GM23248 (cell line): ENCODE results near the gene KIF26A. TPM values are rescaled to one million over a fixed set of nuclear protein-coding genes. Genes with fewer than 3 reads are reported as not detected.

ENCODE experiments used
- DNase-seq: peaks from one replicate; pipeline ENCODE4 v3.0.0-alpha.2; 2015
- H2AFZ ChIP-seq: fragments of 200-600 bp; sonication (generic); 2 replicates; pipeline ENCODE4 v1.6.1; 2016; ENCODE audit warnings: antibody characterized with exemption
- H3F3A ChIP-seq: fragments of 200-600 bp; sonication (generic); 2 replicates; pipeline ENCODE4 v1.6.1; 2016; ENCODE audit warnings: mild to moderate bottlenecking, antibody characterized with exemption, mixed run types; ENCODE audit not compliant: insufficient read depth
- H3K27ac ChIP-seq: fragments of 200-600 bp; sonication (generic); 2 replicates; pipeline ENCODE4 v1.5.1; 2016; ENCODE audit warnings: mild to moderate bottlenecking
- H3K27me3 ChIP-seq: fragments of 200-600 bp; sonication (generic); replicated peaks from 2 replicates; pipeline ENCODE4 v1.6.1; 2016; ENCODE audit warnings: mild to moderate bottlenecking; ENCODE audit not compliant: insufficient read depth
- H3K36me3 ChIP-seq: fragments of 200-600 bp; sonication (generic); 2 replicates; pipeline ENCODE4 v1.6.1; 2016; ENCODE audit warnings: low read depth, mild to moderate bottlenecking
- H3K4me1 ChIP-seq: fragments of 200-600 bp; sonication (generic); 2 replicates; pipeline ENCODE4 v1.6.1; 2016; ENCODE audit warnings: mild to moderate bottlenecking; ENCODE audit not compliant: insufficient read depth
- H3K4me2 ChIP-seq: fragments of 200-600 bp; sonication (generic); one replicate; pipeline ENCODE4 v1.6.1; 2016; ENCODE audit warnings: mild to moderate bottlenecking; ENCODE audit not compliant: unreplicated experiment
- H3K4me3 ChIP-seq: fragments of 200-600 bp; sonication (generic); 2 replicates; pipeline ENCODE4 v1.5.1; 2016; ENCODE audit warnings: mild to moderate bottlenecking
- H3K79me2 ChIP-seq: fragments of 200-600 bp; sonication (generic); 2 replicates; pipeline ENCODE4 v1.6.1; 2016; ENCODE audit warnings: mild to moderate bottlenecking; ENCODE audit not compliant: insufficient read depth
- H3K9ac ChIP-seq: fragments of 200-600 bp; sonication (generic); 2 replicates; pipeline ENCODE4 v1.6.1; 2016; ENCODE audit warnings: mild to moderate bottlenecking
- H3K9me2 ChIP-seq: fragments of 200-600 bp; sonication (generic); 2 replicates; pipeline ENCODE4 v1.6.1; 2016; ENCODE audit warnings: mixed run types, mild to moderate bottlenecking, moderate library complexity; ENCODE audit not compliant: insufficient read depth
- H3K9me3 ChIP-seq: fragments of 200-600 bp; sonication (generic); one replicate; pipeline ENCODE4 v1.6.1; 2017; ENCODE audit warnings: low read depth
- H4K20me1 ChIP-seq: fragments of 200-600 bp; sonication (generic); 2 replicates; pipeline ENCODE4 v1.6.0; 2016; ENCODE audit not compliant: insufficient read depth
- EZH2 ChIP-seq: fragments of 200-600 bp; sonication (generic); IDR thresholded peaks from 2 replicates; pipeline ENCODE4 v1.6.1; 2018; ENCODE audit warnings: antibody characterized with exemption, mild to moderate bottlenecking; ENCODE audit not compliant: insufficient read depth, poor library complexity, severe bottlenecking
- EZH2phosphoT487 ChIP-seq: fragments of 200-600 bp; sonication (generic); IDR thresholded peaks from 2 replicates; pipeline ENCODE4 v1.6.1; 2018; ENCODE audit warnings: antibody characterized with exemption, moderate library complexity, mild to moderate bottlenecking, low read depth; ENCODE audit not compliant: insufficient read depth
- WGBS, 2 experiments: methylation state at CpG; one replicate each; pipeline ENCODE4 v1.1.6; 2015 to 2017; ENCODE audit warnings: low lambda C conversion rate in 2 of 2, low coverage in 1 of 2; ENCODE audit errors: missing lambda C conversion rate in 2 of 2; 5-methylcytosine and 5-hydroxymethylcytosine counted together
- in situ Hi-C: fragments of 300-500 bp; cut with MboI; formaldehyde crosslinking; loops from 2 replicates; pipeline ENCODE4 v1.15.0; 2020
- polyA plus RNA-seq: library from polyadenylated mRNA; unstranded; fragments of >200 nt; fragmentation: Nextera tagmentation; extraction: Ambion mirVana; gene quantifications from 2 replicates; pipeline ENCODE4 v1.2.1, GENCODE V29; 2016
- total RNA-seq: library from RNA; depleted of rRNA; stranded (reverse); fragments of >200 nt; shearing (Covaris generic); gene quantifications from 2 replicates; pipeline ENCODE4 v1.2.3, GENCODE V29; 2014

The KIF26A gene
- total and polyA plus RNA-seq, 2 experiments from 2014 or later: not detected

GRCh38 chr14:104112609-104113571 lies 25.5 kb upstream of the KIF26A start:
- no peak overlapping the region for H3K4me3 ChIP-seq
- H3K4me2 ChIP-seq: no peak overlapping the region
- H3K27ac ChIP-seq: no peak overlapping the region
- no peaks in the 10 kb centered on the region for H3K4me1 ChIP-seq
- H3K9me2 ChIP-seq: no peaks in the 10 kb centered on the region
- no peak overlapping the region for H2AFZ ChIP-seq
- in situ Hi-C loops: no loop called here
- peaks cover 3% of the 10 kb centered on the region; the same call in 1 of the 2 replicates for H3K27me3 ChIP-seq
- 32 to 36% methylated on average over 10 to 16 of the region's 17 CpGs for WGBS, 2 experiments
- no peaks in the 10 kb centered on the region for H3K36me3 ChIP-seq
- no peaks in the 10 kb centered on the region for H3F3A ChIP-seq
- no peak for DNase-seq
- no peak overlapping the region for H3K9ac ChIP-seq
- H4K20me1 ChIP-seq: no peaks in the 10 kb centered on the region
- H3K79me2 ChIP-seq: no peaks in the 10 kb centered on the region
- TF ChIP-seq EZH2: no peak
- TF ChIP-seq EZH2phosphoT487: no peak
- no peaks in the 10 kb centered on the region for H3K9me3 ChIP-seq

GRCh38 chr14:104113631-104114420 lies 24.6 kb upstream of the KIF26A start:
- H3K4me3 ChIP-seq: no peak overlapping the region
- no peaks in the 10 kb centered on the region for H3K9me3 ChIP-seq
- H3K4me2 ChIP-seq: no peak overlapping the region
- no peaks in the 10 kb centered on the region for H4K20me1 ChIP-seq
- H3F3A ChIP-seq: no peaks in the 10 kb centered on the region
- H2AFZ ChIP-seq: no peak overlapping the region
- no peaks in the 10 kb centered on the region for H3K36me3 ChIP-seq
- H3K27me3 ChIP-seq: peaks cover 3% of the 10 kb centered on the region; the same call in 1 of the 2 replicates
- no peak overlapping the region for H3K9ac ChIP-seq
- no peaks in the 10 kb centered on the region for H3K4me1 ChIP-seq
- no peak for TF ChIP-seq EZH2phosphoT487
- TF ChIP-seq EZH2: no peak
- H3K9me2 ChIP-seq: no peaks in the 10 kb centered on the region
- in situ Hi-C loops: no loop called here
- DNase-seq: no peak
- no peak overlapping the region for H3K27ac ChIP-seq
- no peaks in the 10 kb centered on the region for H3K79me2 ChIP-seq
- WGBS, 2 experiments: 52 to 60% methylated on average over 22 to 23 of the region's 23 CpGs

GRCh38 chr14:104114421-104115130 lies 23.8 kb upstream of the KIF26A start:
- Histone ChIP-seq H3K4me3 (no peak overlapping the region), H3K79me2 (no peaks in the 10 kb centered on the region), H4K20me1 (no peaks in the 10 kb centered on the region), H2AFZ (no peak overlapping the region), H3F3A (no peaks in the 10 kb centered on the region), H3K9ac (no peak overlapping the region), H3K36me3 (no peaks in the 10 kb centered on the region), H3K27me3 (peaks cover 3% of the 10 kb centered on the region; the same call in 1 of the 2 replicates), H3K4me2 (no peak overlapping the region), H3K9me2 (no peaks in the 10 kb centered on the region), H3K9me3 (no peaks in the 10 kb centered on the region), H3K27ac (no peak overlapping the region), H3K4me1 (no peaks in the 10 kb centered on the region)
- WGBS, 2 experiments: 40 to 44% methylated on average over 26 of the region's 26 CpGs
- in situ Hi-C loops: no loop called here
- DNase-seq: no peak
- no peak for TF ChIP-seq EZH2phosphoT487
- TF ChIP-seq EZH2: no peak

- Histone ChIP-seq H2AFZ (no peak overlapping the region), H3K27ac (no peak overlapping the region), H4K20me1 (no peaks in the 10 kb centered on the region), H3K9ac (no peak overlapping the region), H3K9me2 (no peaks in the 10 kb centered on the region), H3K79me2 (no peaks in the 10 kb centered on the region), H3K4me2 (no peak overlapping the region), H3K4me3 (no peak overlapping the region), H3F3A (no peaks in the 10 kb centered on the region), H3K27me3 (peaks cover 3% of the 10 kb centered on the region; the same call in 1 of the 2 replicates), H3K4me1 (no peaks in the 10 kb centered on the region), H3K9me3 (no peaks in the 10 kb centered on the region), H3K36me3 (no peaks in the 10 kb centered on the region)
- no peak for DNase-seq
- WGBS, 2 experiments: 51 to 65% methylated on average over 11 of the region's 11 CpGs
- in situ Hi-C loops: no loop called here
- TF ChIP-seq EZH2phosphoT487 (no peak), EZH2 (no peak)
Measured at GRCh38 chr14:104115131-104115600, 23.2 kb upstream of the KIF26A start.
